Muscle layer of duodenum (tissue), 2 donors: ENCODE measurements around the gene DISC1.

Experiments used
- H3K27ac ChIP-seq: one replicate; pipeline ENCODE4 v1.7.0; 2013; ENCODE audit warnings: mild to moderate bottlenecking, low read length
- H3K27me3 ChIP-seq: one replicate; pipeline ENCODE4 v1.7.0; 2013; ENCODE audit warnings: low read depth, mild to moderate bottlenecking, control low read depth, low read length
- H3K36me3 ChIP-seq, 2 donors: one replicate each; pipeline ENCODE4 v1.7.0; 2013; ENCODE audit warnings: low read length in 2 of 2, control low read depth in 1 of 2, mild to moderate bottlenecking in 1 of 2; ENCODE audit not compliant: insufficient read depth in 2 of 2, control insufficient read depth in 1 of 2
- H3K4me1 ChIP-seq, 2 donors: one replicate each; pipeline ENCODE4 v1.7.0; 2013; ENCODE audit warnings: low read length in 2 of 2, mild to moderate bottlenecking in 2 of 2, control low read depth in 1 of 2, moderate library complexity in 1 of 2; ENCODE audit not compliant: insufficient read depth in 2 of 2, control insufficient read depth in 1 of 2
- H3K4me3 ChIP-seq, 2 donors: one replicate each; pipeline ENCODE4 v1.7.0; 2013; ENCODE audit warnings: low read length in 2 of 2, low read depth in 1 of 2, mild to moderate bottlenecking in 1 of 2
- H3K9me3 ChIP-seq, 2 donors: one replicate each; pipeline ENCODE4 v1.7.0; 2013; ENCODE audit warnings: low read length in 2 of 2, control low read depth in 1 of 2, mild to moderate bottlenecking in 1 of 2; ENCODE audit not compliant: control insufficient read depth in 1 of 2
- donor health status: healthy.

DISC1 gene

DNA sequence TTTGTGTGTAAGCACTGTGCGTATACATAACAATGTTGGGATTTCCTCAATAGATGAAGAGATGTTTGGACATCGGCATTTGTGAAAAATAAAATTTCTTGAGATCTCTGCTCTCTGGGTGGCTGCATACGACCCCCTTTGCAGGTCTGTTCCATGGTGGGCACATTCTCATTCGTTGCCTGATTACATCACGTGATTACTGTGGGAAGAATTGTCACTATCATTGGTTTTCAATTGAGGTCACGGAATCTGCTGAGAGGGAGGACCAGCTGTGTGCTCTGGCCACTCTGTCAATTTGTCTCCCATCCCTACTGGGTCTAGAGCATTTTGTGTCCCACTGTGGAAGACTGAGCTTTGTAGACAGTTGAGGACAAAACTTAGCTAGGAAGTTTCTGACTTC is 81.8 kb downstream of the DISC1 start:
- Histone ChIP-seq H3K36me3 (no peaks in the 10 kb centered on the region), H3K4me3 (no peak overlapping the region), H3K27ac (no peak overlapping the region)

DNA sequence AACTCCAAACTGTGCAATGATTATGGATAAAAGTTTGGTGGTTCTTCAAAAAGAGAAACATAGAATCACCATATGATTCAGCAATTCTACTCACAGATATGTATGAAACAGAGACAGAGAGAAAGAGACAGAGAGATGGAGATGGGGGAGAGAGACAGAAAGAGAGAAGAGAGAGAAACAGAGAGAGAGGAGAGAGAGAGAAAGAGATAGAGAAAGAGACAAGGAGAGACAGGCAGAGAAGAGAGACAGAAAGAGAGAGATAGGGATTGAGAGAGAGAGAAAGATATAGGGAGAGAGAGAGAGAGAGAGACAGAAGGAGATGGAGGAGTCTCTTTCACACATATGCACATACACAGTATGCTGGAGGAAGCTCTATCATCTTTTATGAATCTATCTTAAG is 87.8 kb downstream of the DISC1 start:
- no peaks in the 10 kb centered on the region for H3K27me3 ChIP-seq
- no peak overlapping the region for H3K27ac ChIP-seq
- H3K9me3 ChIP-seq = no peaks in the 10 kb centered on the region
- no peaks in the 10 kb centered on the region for H3K4me1 ChIP-seq
- H3K4me3 ChIP-seq = no peak overlapping the region
- H3K36me3 ChIP-seq = no peaks in the 10 kb centered on the region

More for the DNA sequence above, 81.8 kb downstream of the DISC1 start:
- no peaks in the 10 kb centered on the region for H3K9me3 ChIP-seq
- no peaks in the 10 kb centered on the region for H3K4me1 ChIP-seq
- no peaks in the 10 kb centered on the region for H3K27me3 ChIP-seq

DNA sequence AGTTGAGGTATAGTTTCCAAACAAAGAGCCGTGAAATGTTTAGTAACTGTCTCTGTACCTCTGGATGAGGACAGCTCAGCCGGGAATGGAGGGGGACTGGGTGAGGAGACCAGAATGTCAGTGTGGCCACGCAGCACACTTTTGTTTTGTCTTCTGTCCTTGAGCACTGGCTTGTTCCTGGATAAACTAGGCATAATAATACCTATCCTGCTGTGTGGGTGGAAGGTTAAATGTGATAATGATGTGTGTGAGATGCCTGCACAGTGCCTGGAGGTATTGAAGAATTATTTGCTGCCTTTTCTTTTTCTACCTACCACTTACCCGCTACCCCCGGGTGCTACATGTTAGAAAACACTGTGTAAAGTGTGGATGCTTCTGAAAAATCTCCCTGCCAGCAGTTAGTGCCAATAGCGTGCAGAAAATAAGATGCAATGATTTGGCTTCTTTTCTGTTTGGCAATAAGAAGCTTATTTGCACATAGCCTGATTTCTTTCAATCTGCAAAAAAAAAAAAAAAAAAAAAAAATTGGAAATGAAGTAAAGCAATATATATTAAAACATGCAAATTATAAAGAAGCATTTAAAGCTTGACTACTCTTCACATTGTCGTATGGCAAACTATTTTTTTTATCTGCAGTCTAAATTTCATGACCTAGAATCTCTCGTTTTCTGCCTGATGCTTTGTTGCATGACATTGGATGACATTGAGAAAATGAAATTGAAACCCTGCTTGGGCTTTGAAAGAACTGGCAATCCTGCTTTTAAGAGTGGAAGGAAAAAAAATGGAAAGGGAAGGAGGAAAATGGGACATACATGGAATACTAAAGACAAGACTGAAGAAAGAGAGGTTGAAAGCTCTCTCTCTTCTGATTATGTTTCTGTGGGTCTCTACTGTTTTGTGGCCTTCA is 89.5 kb downstream of the DISC1 start:
- H3K4me1 ChIP-seq = no peaks in the 10 kb centered on the region
- H3K27ac ChIP-seq = no peak overlapping the region
- H3K36me3 ChIP-seq = no peaks in the 10 kb centered on the region
- H3K4me3 ChIP-seq = no peak overlapping the region
- H3K9me3 ChIP-seq = no peaks in the 10 kb centered on the region
- no peaks in the 10 kb centered on the region for H3K27me3 ChIP-seq

DNA sequence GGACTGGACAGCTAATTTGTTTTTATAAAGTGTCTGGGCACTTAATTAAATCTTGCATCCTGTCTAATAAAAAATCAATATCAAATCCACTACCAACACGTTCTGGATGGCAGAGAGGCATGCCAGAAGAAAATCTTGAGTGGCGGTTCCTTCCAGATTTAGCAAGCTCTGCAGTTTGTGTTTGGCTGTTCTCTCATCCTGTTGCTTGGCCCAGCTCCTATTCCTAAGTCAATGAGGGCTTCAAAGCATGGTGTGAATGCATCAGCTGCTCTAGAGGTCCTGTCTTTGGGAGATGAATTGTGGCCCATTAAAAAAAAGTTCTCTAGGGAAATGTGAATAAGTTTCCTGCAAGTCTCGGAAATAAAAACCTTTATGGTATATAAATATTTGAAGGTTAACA is 90.3 kb downstream of the DISC1 start:
- H3K27ac ChIP-seq = no peak overlapping the region
- H3K9me3 ChIP-seq = no peaks in the 10 kb centered on the region
- no peaks in the 10 kb centered on the region for H3K36me3 ChIP-seq

DNA sequence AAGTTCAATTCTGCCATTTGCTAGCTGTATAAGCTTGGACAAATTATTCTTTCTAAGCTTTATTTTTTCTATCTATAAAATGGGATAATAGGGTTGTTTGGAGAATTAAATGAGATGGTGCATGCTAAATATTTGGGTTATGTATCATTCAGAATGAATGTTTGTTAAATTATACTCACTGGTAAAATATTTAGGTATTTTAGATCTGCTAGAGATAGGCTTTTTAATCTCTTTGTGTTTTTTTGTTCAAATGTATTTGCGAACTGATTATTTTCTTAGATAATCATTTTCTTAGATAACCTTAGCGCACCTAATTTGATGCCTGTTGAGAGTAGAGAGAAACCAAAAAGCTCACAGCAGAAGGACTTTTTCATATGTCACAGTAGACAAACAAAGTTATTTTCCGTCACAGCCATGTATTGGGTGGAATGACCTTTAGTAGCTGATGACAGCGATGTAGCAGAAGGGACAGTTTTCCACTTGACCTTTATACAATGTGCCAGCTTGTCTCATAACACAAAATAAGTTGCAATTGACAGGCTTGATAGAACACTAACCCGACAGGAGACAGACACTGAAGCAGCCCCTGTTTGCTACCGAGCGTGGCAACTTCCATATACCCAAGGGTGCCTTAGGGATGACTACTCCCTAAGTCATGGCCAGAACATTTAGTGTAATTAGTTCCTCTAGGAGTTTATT is 93.0 kb downstream of the DISC1 start:
- Histone ChIP-seq H3K4me1 (no peaks in the 10 kb centered on the region), H3K27me3 (no peaks in the 10 kb centered on the region), H3K27ac (no peak overlapping the region), H3K4me3 (no peak overlapping the region), H3K36me3 (no peaks in the 10 kb centered on the region), H3K9me3 (no peaks in the 10 kb centered on the region)

More for the DNA sequence above, 90.3 kb downstream of the DISC1 start:
- H3K4me3 ChIP-seq = no peak overlapping the region
- H3K27me3 ChIP-seq = no peaks in the 10 kb centered on the region
- no peaks in the 10 kb centered on the region for H3K4me1 ChIP-seq

DNA sequence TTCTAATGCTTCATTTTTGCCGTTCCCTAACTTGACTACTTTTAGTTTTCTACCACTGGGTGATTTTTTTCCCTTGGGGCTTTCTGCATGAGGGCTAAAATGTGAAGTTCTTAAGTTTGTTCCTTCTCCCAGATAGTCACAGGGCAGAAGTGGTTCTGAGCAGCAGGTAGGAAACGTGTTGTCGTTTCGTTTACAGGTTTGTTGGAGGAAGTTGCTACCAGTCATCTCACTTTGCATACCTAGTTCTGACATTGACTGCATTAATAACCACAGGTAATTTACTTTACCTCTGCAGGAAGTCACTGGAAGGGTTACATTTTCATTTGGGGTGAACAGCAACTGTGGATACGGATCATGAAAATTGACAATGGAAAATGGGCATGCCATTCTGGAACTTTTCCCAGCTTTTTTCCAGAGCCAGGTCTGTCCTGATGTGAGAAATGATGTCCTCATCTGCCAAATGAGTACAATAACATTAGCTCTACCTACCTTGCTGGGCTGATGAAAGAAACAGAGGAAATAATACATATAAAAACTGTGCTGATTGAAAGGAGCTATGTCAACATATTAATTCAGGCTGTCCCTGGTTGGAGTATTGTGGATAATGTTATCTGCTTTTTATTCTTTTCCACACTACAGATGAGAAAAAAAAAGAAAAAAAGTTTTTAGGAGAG is 94.2 kb downstream of the DISC1 start:
- Histone ChIP-seq H3K27me3 (no peaks in the 10 kb centered on the region), H3K4me3 (no peak overlapping the region), H3K27ac (no peak overlapping the region), H3K9me3 (no peaks in the 10 kb centered on the region), H3K36me3 (no peaks in the 10 kb centered on the region), H3K4me1 (no peaks in the 10 kb centered on the region)

DNA sequence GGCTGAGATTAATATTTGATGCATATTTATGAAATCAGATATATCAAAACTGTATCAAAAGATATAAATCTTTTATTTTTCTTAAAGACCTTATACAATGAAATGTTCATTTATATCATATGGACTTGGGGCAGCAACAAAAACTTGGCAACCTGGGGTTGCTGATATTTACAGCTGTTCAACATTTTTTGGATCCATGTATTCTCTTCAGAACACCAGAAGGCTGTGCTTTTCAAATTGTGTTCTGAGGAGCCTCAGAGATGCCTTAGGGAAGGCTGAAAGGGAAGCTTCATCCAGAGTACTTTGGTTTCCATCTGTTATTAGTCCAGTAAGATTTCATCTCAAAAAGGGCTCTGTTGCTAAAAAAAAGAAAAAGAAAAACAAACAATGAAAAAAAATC is 94.8 kb downstream of the DISC1 start:
- H3K27ac ChIP-seq = no peak overlapping the region
- H3K27me3 ChIP-seq = no peaks in the 10 kb centered on the region
- H3K9me3 ChIP-seq = no peaks in the 10 kb centered on the region
- H3K4me3 ChIP-seq = no peak overlapping the region
- no peaks in the 10 kb centered on the region for H3K36me3 ChIP-seq
- H3K4me1 ChIP-seq = no peaks in the 10 kb centered on the region

DNA sequence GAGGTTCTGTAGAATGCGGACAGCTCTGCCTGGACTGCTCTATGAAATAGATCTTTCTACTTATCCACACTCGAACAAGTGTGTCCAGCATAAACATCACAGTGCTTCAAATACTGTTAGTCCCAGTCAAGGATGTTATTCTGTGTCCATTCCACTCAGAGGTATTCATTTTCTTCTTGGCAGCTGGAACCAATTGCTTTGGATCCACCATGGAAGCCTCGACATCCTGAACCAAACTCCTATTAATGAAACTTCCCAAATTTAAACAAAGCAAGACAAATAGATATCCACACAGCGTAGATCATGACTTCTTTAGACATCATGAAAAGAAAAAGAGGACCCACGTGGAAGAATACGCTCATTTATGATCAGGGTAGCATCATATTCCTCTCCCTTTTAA is 95.8 kb downstream of the DISC1 start:
- Histone ChIP-seq H3K36me3 (no peaks in the 10 kb centered on the region), H3K9me3 (no peaks in the 10 kb centered on the region), H3K4me1 (no peaks in the 10 kb centered on the region), H3K4me3 (no peak overlapping the region), H3K27me3 (no peaks in the 10 kb centered on the region), H3K27ac (no peak overlapping the region)

DNA sequence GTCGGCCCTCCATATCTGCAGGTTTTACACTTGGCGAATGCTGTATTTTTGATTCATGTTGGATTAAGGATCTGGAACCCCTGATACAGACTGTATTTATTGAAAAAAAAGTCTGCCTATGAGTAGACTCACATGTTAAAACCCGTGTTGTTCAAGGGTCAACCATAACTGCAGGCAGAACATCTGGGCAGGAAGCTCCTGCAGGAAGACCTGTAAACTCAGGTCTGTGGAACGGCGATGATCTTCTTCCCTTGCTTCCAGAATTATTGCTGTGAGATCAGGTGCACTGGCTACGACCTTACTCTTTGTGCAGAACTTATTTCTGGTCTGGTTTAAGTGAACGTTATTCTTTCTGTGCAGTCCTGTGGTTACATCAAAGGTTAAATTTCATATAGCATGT is 96.6 kb downstream of the DISC1 start:
- Histone ChIP-seq H3K27ac (no peak overlapping the region), H3K4me1 (no peaks in the 10 kb centered on the region), H3K36me3 (no peaks in the 10 kb centered on the region), H3K9me3 (no peaks in the 10 kb centered on the region), H3K4me3 (no peak overlapping the region), H3K27me3 (no peaks in the 10 kb centered on the region)

DNA sequence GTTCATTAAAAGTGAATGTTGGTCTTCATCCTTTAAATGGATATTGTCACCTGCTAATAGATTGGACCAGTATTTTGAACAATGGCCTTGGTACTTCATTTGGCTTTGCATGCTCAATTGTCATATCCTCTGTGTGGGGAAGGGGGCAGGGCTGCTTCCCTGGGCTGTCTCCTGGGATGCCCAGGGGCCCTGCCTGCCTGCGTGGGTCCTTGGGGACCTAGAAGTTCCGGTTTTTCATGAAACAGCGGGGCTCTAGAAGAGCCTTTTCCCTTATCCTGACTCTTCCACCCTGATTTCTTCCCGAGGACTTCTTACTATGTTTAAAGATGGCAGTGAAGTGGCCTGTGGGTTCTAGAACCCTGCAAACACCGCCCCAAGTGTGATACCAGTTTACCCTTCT is 97.5 kb downstream of the DISC1 start:
- no peak overlapping the region for H3K27ac ChIP-seq
- H3K4me3 ChIP-seq = no peak overlapping the region
- no peaks in the 10 kb centered on the region for H3K4me1 ChIP-seq
- no peaks in the 10 kb centered on the region for H3K36me3 ChIP-seq
- no peaks in the 10 kb centered on the region for H3K27me3 ChIP-seq
- H3K9me3 ChIP-seq = no peaks in the 10 kb centered on the region

DNA sequence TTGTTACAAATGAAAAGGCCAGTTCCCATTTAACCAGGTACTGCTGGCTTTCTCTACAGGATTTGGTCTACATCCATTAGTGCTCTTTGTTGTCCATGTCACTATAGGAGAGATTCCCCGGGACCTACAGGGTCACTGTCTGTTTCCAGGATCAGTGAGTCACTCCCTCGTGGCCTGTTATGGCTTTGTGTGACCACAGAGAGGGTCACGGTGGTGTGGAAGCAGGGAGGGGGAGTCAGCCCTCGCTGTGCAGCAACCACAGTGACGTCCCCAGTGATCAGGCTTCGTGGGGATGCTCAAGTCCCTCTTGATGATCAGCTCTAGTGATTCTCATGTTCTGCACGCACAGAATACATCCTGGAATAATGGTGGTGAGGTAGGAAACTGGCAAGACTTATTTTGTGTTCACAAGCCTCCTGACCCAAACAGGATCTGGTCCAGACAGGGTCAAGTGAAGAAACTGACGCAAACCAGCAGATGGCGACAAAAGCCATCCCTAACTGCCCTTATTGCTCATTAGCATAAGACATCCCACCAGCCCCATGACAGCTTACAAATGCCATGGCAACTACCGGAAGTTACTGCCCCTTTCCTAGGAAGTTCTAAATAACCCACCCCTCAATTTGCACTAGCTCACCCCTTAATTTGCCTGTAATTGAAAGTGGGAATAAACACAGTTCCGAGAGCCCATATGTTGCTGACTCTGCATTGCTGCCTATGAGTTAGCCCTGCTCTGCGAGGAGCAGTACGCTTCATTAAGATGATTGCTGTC is 98.5 kb downstream of the DISC1 start:
- Histone ChIP-seq H3K36me3 (no peaks in the 10 kb centered on the region), H3K9me3 (no peaks in the 10 kb centered on the region), H3K4me3 (no peak overlapping the region), H3K27ac (no peak overlapping the region), H3K4me1 (no peaks in the 10 kb centered on the region), H3K27me3 (no peaks in the 10 kb centered on the region)
